Endodermal cell (in vitro differentiated cells): ENCODE data around the gene TMIE. TPM values are rescaled to one million over a fixed set of nuclear protein-coding genes. Genes with fewer than 3 reads are reported as not detected.

Source experiments
- DNase-seq: peaks from one replicate; pipeline ENCODE4 v3.0.0-alpha.2; 2017
- H3K27ac ChIP-seq: 2 replicates; pipeline ENCODE4 v1.5.1; 2013; ENCODE audit warnings: mild to moderate bottlenecking, low read depth, low read length, moderate library complexity
- H3K27me3 ChIP-seq: 2 replicates; pipeline ENCODE4 v1.6.1; 2013; ENCODE audit warnings: mild to moderate bottlenecking, low read length, moderate library complexity; ENCODE audit not compliant: insufficient read depth, control insufficient read depth, poor library complexity, severe bottlenecking
- H3K36me3 ChIP-seq: 2 replicates; pipeline ENCODE4 v1.7.0; 2013; ENCODE audit warnings: mild to moderate bottlenecking, low read length, moderate library complexity; ENCODE audit not compliant: control insufficient read depth, insufficient read depth
- H3K4me1 ChIP-seq: one replicate; pipeline ENCODE4 v1.7.0; 2013; ENCODE audit warnings: low read length; ENCODE audit not compliant: control insufficient read depth, insufficient read depth
- H3K4me3 ChIP-seq: 2 replicates; pipeline ENCODE4 v1.5.1; 2013; ENCODE audit warnings: mild to moderate bottlenecking, low read length, moderate library complexity
- H3K9ac ChIP-seq: 2 replicates; pipeline ENCODE4 v1.6.1; 2013; ENCODE audit warnings: mild to moderate bottlenecking, low read length, moderate library complexity; ENCODE audit not compliant: poor library complexity, severe bottlenecking; ENCODE audit errors: extremely low read depth
- H3K9me3 ChIP-seq: 2 replicates; pipeline ENCODE4 v1.6.1; 2013; ENCODE audit warnings: mild to moderate bottlenecking, low read length, moderate library complexity; ENCODE audit not compliant: control insufficient read depth
- H3K27ac Mint-ChIP-seq: 2 replicates; pipeline ENCODE4 v1.8.0; 2020; ENCODE audit warnings: mixed read lengths
- H3K27me3 Mint-ChIP-seq: 2 replicates; pipeline ENCODE4 v1.8.0; 2021; ENCODE audit warnings: mild to moderate bottlenecking, mixed read lengths; ENCODE audit not compliant: insufficient read depth
- H3K36me3 Mint-ChIP-seq: 2 replicates; pipeline ENCODE4 v1.8.0; 2020; ENCODE audit warnings: low read depth, mixed read lengths
- H3K4me1 Mint-ChIP-seq: 2 replicates; pipeline ENCODE4 v1.8.0; 2020; ENCODE audit warnings: mixed read lengths
- H3K4me3 Mint-ChIP-seq: 2 replicates; pipeline ENCODE4 v1.8.0; 2020; ENCODE audit warnings: mild to moderate bottlenecking, moderate library complexity, mixed read lengths
- H3K9me3 Mint-ChIP-seq: 2 replicates; pipeline ENCODE4 v1.8.0; 2020; ENCODE audit warnings: mild to moderate bottlenecking, mixed read lengths
- CTCF ChIP-seq: fragments of 200-600 bp; sonication (generic); conservative IDR thresholded peaks from 2 replicates; pipeline ENCODE4 v1.5.0; 2021; ENCODE audit warnings: antibody characterized with exemption, mild to moderate bottlenecking
- WGBS, 2 experiments: methylation state at CpG; one replicate each; pipeline versions ENCODE4 v1.1.5 to v1.1.7; 2013; ENCODE audit warnings: missing lambda C conversion rate in 2 of 2, mixed read lengths in 1 of 2; ENCODE audit not compliant: insufficient coverage in 1 of 2, insufficient read length in 1 of 2; 5-methylcytosine and 5-hydroxymethylcytosine counted together
- total RNA-seq, 2 donors: library from RNA; stranded (reverse); fragmentation: NEBNext Ultra II Directional in 1 of 2; extraction: Animal tissue kit (Norgen Biotek cat#: 25700) in 1 of 2; gene quantifications; 2 replicates in 1 of 2; 3 replicates in 1 of 2; pipeline ENCODE4 v1.2.1, GENCODE V29; 2021

TMIE gene
- total RNA-seq, 2 donors from 2014 or later, result 1.0 to 1.1 TPM

- Histone ChIP-seq H3K36me3 (no peaks in the 10 kb centered on the region), H3K9me3 (no peaks in the 10 kb centered on the region), H3K27me3 (no peaks in the 10 kb centered on the region), H3K27ac (no peak overlapping the region), H3K9ac (no peak overlapping the region), H3K4me1 (no peaks in the 10 kb centered on the region), H3K4me3 (no peak overlapping the region)
- 92 to 98% methylated on average over 9 to 13 of the region's 13 CpGs for WGBS, 2 experiments
- Mint-ChIP-seq H3K36me3 (no peaks in the 10 kb centered on the region), H3K27ac (no peak overlapping the region), H3K27me3 (no peaks in the 10 kb centered on the region), H3K4me3 (no peak overlapping the region), H3K9me3 (no peaks in the 10 kb centered on the region), H3K4me1 (no peaks in the 10 kb centered on the region)
- no peak for TF ChIP-seq CTCF
- DNase-seq, result no peak
Measured at GRCh38 chr3:46681856-46682540, 19.2 kb upstream of the TMIE start.

GRCh38 chr3:46682974-46683373, 18.2 kb upstream of the TMIE start:
- H3K9me3 Mint-ChIP-seq, result no peaks in the 10 kb centered on the region
- H3K4me3 Mint-ChIP-seq, result no peak overlapping the region
- TF ChIP-seq CTCF, result no peak
- H3K9me3 ChIP-seq, result no peaks in the 10 kb centered on the region
- 94 to 100% methylated on average over 3 to 11 of the region's 11 CpGs for WGBS, 2 experiments
- no peak overlapping the region for H3K27ac Mint-ChIP-seq
- H3K4me3 ChIP-seq, result no peak overlapping the region
- H3K27ac ChIP-seq, result no peak overlapping the region
- H3K36me3 ChIP-seq, result no peaks in the 10 kb centered on the region
- H3K9ac ChIP-seq, result no peak overlapping the region
- H3K4me1 ChIP-seq, result no peaks in the 10 kb centered on the region
- no peaks in the 10 kb centered on the region for H3K36me3 Mint-ChIP-seq
- no peak for DNase-seq
- no peaks in the 10 kb centered on the region for H3K27me3 Mint-ChIP-seq
- H3K4me1 Mint-ChIP-seq, result no peaks in the 10 kb centered on the region
- no peaks in the 10 kb centered on the region for H3K27me3 ChIP-seq

GRCh38 chr3:46684891-46685290, 16.3 kb upstream of the TMIE start:
- H3K27ac ChIP-seq, result no peak overlapping the region
- DNase-seq, result no peak
- no peaks in the 10 kb centered on the region for H3K36me3 Mint-ChIP-seq
- no peaks in the 10 kb centered on the region for H3K36me3 ChIP-seq
- H3K9ac ChIP-seq, result no peak overlapping the region
- no peaks in the 10 kb centered on the region for H3K9me3 ChIP-seq
- no peaks in the 10 kb centered on the region for H3K27me3 ChIP-seq
- no peaks in the 10 kb centered on the region for H3K4me1 ChIP-seq
- no peaks in the 10 kb centered on the region for H3K9me3 Mint-ChIP-seq
- no peak for TF ChIP-seq CTCF
- H3K4me3 ChIP-seq, result no peak overlapping the region
- H3K4me3 Mint-ChIP-seq, result no peak overlapping the region
- H3K27me3 Mint-ChIP-seq, result peaks cover 2% of the 10 kb centered on the region
- 92% methylated on average over 2 of the region's 2 CpGs; no CpG with 5 or more reads in 1 of the 2 experiments for WGBS, 2 experiments
- H3K27ac Mint-ChIP-seq, result no peak overlapping the region
- H3K4me1 Mint-ChIP-seq, result no peaks in the 10 kb centered on the region
